CD4-positive, alpha-beta T cell (primary cell): Measurements from ENCODE around the gene GNAZ. TPM values are rescaled to one million over a fixed set of nuclear protein-coding genes. Genes with fewer than 3 reads are reported as not detected.

ENCODE experiments used
- ATAC-seq: fragments of 200-7000 bp; cut with Tn5 transposase; one replicate; pipeline ENCODE4 v1.10.0; 2022; ENCODE audit warnings: mild to moderate bottlenecking; ENCODE audit not compliant: poor library complexity
- CTCF ChIA-PET: fragments of 350-600 bp; sonication (Branson Sonifier 250); formaldehyde crosslinking; loops from one replicate; lab custom pipeline; 2021; ENCODE audit warnings: antibody characterized with exemption, inconsistent platforms; lab: Charles Lee
- POLR2A ChIA-PET: fragments of 350-600 bp; sonication (Branson Sonifier 250); formaldehyde crosslinking; loops from one replicate; lab custom pipeline; 2021; ENCODE audit warnings: antibody characterized with exemption, inconsistent platforms; lab: Charles Lee
- DNase-seq, 14 experiments: peaks; one replicate each; pipeline ENCODE4 v3.0.0-alpha.2; 2013 to 2020; ENCODE audit warnings: mixed read lengths in 2 of 14
- H3K27ac ChIP-seq, 2 donors: one replicate each; pipeline versions ENCODE4 v1.5.1 to v1.7.0; 2013; ENCODE audit warnings: low read length in 2 of 2, low read depth in 1 of 2, mild to moderate bottlenecking in 1 of 2
- H3K27me3 ChIP-seq, 2 experiments: 1 replicate in 1 of 2; 2 replicates in 1 of 2; pipeline versions ENCODE4 v1.6.1 to v1.7.0; 2013; ENCODE audit warnings: low read length in 2 of 2, control low read depth in 1 of 2, mild to moderate bottlenecking in 1 of 2, moderate library complexity in 1 of 2; ENCODE audit not compliant: insufficient read depth in 2 of 2, control insufficient read depth in 1 of 2
- H3K36me3 ChIP-seq: one replicate; pipeline ENCODE4 v1.6.1; 2013; ENCODE audit warnings: low read length, control low read depth; ENCODE audit not compliant: insufficient read depth
- H3K4me1 ChIP-seq: one replicate; pipeline ENCODE4 v1.6.1; 2013; ENCODE audit warnings: low read length, control low read depth; ENCODE audit not compliant: insufficient read depth
- H3K4me3 ChIP-seq: one replicate; pipeline ENCODE4 v1.5.1; 2013; ENCODE audit warnings: mild to moderate bottlenecking, low read length, moderate library complexity
- H3K9me3 ChIP-seq, 2 experiments: 1 replicate in 1 of 2; 2 replicates in 1 of 2; pipeline versions ENCODE4 v1.6.1 to v1.7.0; 2013; ENCODE audit warnings: low read length in 2 of 2, mild to moderate bottlenecking in 2 of 2, control low read depth in 1 of 2, moderate library complexity in 1 of 2; ENCODE audit not compliant: control insufficient read depth in 1 of 2, insufficient read depth in 1 of 2
- H3K27ac Mint-ChIP-seq: one replicate; pipeline ENCODE4 v1.8.0; 2020; ENCODE audit warnings: mixed read lengths
- H3K27me3 Mint-ChIP-seq: one replicate; pipeline ENCODE4 v1.8.0; 2021; ENCODE audit warnings: mixed read lengths
- H3K36me3 Mint-ChIP-seq: one replicate; pipeline ENCODE4 v1.8.0; 2021; ENCODE audit warnings: low read depth, mixed read lengths
- H3K4me1 Mint-ChIP-seq: one replicate; pipeline ENCODE4 v1.8.0; 2021; ENCODE audit warnings: low read depth, mixed read lengths
- H3K4me3 Mint-ChIP-seq: one replicate; pipeline ENCODE4 v1.8.0; 2020; ENCODE audit warnings: mild to moderate bottlenecking, mixed read lengths
- H3K9me3 Mint-ChIP-seq: one replicate; pipeline ENCODE4 v1.8.0; 2020; ENCODE audit warnings: mixed read lengths
- intact Hi-C, 2 experiments: fragments of 100-400 bp; cut with DNase I in 1 of 2; cut with micrococcal nuclease in 1 of 2; formaldehyde crosslinking; loops; one replicate each; pipeline versions ENCODE4 v1.15.1 to v1.9.0; 2023 to 2025; cut with DNase I, micrococcal nuclease
- total RNA-seq, 174 experiments: library from RNA in 2 of 174; stranded (reverse) in 2 of 174; gene quantifications; one replicate each; pipeline ENCODE4 v1.2.3 and lab custom pipeline; 2021 to 2026
- TF ChIP-seq, protein P1 (sequence below): fragments of 200-600 bp; IDR thresholded peaks from one replicate; pipeline ENCODE4 v1.8.0; 2022; ENCODE audit warnings: antibody characterized with exemption, mild to moderate bottlenecking

GNAZ gene
- total RNA-seq, 2 experiments from 2014 or later, result 0.20 to 0.38 TPM

DNA sequence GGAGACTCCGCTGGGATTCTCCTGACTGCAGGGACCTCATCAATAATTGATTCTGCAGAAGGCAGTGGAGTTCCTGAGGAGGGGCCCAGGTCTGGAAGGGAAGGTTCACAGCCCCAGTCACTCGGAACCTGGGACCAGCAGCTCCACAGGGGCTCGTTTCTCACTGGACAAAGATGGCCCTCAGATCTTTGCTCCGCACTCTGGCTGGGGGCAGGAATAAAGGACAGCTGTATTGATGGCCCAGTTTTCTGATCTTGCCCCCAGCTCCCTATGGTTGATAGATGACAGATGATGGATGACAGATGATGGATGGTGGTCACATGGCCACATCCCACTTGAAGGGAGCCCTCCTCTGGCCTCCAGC, 98.7 kb downstream of the GNAZ start:
- CTCF ChIA-PET, result no interaction called here
- Histone ChIP-seq H3K9me3 (peaks cover 0 to 7% of the 10 kb centered on the region in 2 experiments), H3K27me3 (no peaks in the 10 kb centered on the region), H3K4me1 (peaks cover 2% of the 10 kb centered on the region), H3K4me3 (no peak overlapping the region), H3K27ac (no peak overlapping the region), H3K36me3 (no peaks in the 10 kb centered on the region)
- TF ChIP-seq, protein P1, sequence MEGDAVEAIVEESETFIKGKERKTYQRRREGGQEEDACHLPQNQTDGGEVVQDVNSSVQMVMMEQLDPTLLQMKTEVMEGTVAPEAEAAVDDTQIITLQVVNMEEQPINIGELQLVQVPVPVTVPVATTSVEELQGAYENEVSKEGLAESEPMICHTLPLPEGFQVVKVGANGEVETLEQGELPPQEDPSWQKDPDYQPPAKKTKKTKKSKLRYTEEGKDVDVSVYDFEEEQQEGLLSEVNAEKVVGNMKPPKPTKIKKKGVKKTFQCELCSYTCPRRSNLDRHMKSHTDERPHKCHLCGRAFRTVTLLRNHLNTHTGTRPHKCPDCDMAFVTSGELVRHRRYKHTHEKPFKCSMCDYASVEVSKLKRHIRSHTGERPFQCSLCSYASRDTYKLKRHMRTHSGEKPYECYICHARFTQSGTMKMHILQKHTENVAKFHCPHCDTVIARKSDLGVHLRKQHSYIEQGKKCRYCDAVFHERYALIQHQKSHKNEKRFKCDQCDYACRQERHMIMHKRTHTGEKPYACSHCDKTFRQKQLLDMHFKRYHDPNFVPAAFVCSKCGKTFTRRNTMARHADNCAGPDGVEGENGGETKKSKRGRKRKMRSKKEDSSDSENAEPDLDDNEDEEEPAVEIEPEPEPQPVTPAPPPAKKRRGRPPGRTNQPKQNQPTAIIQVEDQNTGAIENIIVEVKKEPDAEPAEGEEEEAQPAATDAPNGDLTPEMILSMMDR, result no peak
- POLR2A ChIA-PET, result no interaction called here
- intact Hi-C loops, result no loop called here
- Mint-ChIP-seq H3K9me3 (no peaks in the 10 kb centered on the region), H3K36me3 (no peaks in the 10 kb centered on the region), H3K4me1 (peaks cover 4% of the 10 kb centered on the region), H3K27me3 (no peaks in the 10 kb centered on the region), H3K4me3 (no peak overlapping the region), H3K27ac (no peak overlapping the region)
- no peak for DNase-seq
- no peak for ATAC-seq

Other genes starting within 250 kb of the GNAZ start
- not detected for gene IGLL5, start 182.7 kb upstream of the GNAZ start, total RNA-seq
- 1 to 10 TPM; 1.2 to 1.5 TPM for gene RSPH14, start 71.5 kb downstream of the GNAZ start, total RNA-seq
- under 1 TPM; 0.77 to 0.87 TPM for gene RAB36, start 75.0 kb downstream of the GNAZ start, total RNA-seq
- gene BCR, start 110.0 kb downstream of the GNAZ start, total RNA-seq, result 10 to 100 TPM; 60.0 to 64.8 TPM